HG02571 (cell line): Measurements from ENCODE around the gene LAG3.

Experiments
- ATAC-seq: cut with Tn5 transposase; IDR thresholded peaks from one replicate; pipeline ENCODE4 v1.9.1; 2021; ENCODE audit warnings: mild to moderate bottlenecking, moderate library complexity; ENCODE audit not compliant: unreplicated experiment

Gene LAG3

GRCh38 chr12:6821591-6822425 lies 49.5 kb downstream of the LAG3 start, which contains the start of gene GPR162:
GPR162 (plus strand) TSS chr12:6821821; CDS start chr12:6823899, 2,078 bp downstream.
- ATAC-seq = no peak

GRCh38 chr12:6822426-6823135 lies 50.3 kb downstream of the LAG3 start:
- no peak for ATAC-seq

- no peak for ATAC-seq
Observed at GRCh38 chr12:6823182-6824084, 51.1 kb downstream of the LAG3 start.

GRCh38 chr12:6824085-6824775 lies 51.9 kb downstream of the LAG3 start:
- ATAC-seq = no peak

GRCh38 chr12:6824901-6825381 lies 52.6 kb downstream of the LAG3 start:
- no peak for ATAC-seq

GRCh38 chr12:6825398-6826124 lies 53.2 kb downstream of the LAG3 start:
- no peak for ATAC-seq

- ATAC-seq = no peak
Observed at GRCh38 chr12:6826125-6826733, 53.9 kb downstream of the LAG3 start.

- ATAC-seq = no peak
Observed at GRCh38 chr12:6826734-6827436, 54.6 kb downstream of the LAG3 start.

- no peak for ATAC-seq
Observed at GRCh38 chr12:6827437-6827911, 55.2 kb downstream of the LAG3 start.
